Osteoblast (primary cell): ENCODE measurements around the gene DGKI. TPM values are rescaled to one million over a fixed set of nuclear protein-coding genes. Genes with fewer than 3 reads are reported as not detected.

Source experiments
- DNase-seq: peaks from one replicate; pipeline ENCODE4 v3.0.0; 2011; ENCODE audit warnings: low spot score, mixed read lengths; ENCODE audit not compliant: insufficient read length; ENCODE audit errors: missing footprints
- H2AFZ ChIP-seq: 2 replicates; pipeline ENCODE4 v1.6.0; 2011; ENCODE audit warnings: mild to moderate bottlenecking, low read length
- H3K27ac ChIP-seq: 2 replicates; pipeline ENCODE4 v1.5.1; 2011; ENCODE audit warnings: mild to moderate bottlenecking, low read depth, low read length, moderate library complexity
- H3K27me3 ChIP-seq: 2 replicates; pipeline ENCODE4 v1.6.0; 2012; ENCODE audit warnings: mild to moderate bottlenecking, control low read depth, inconsistent platforms, low read length, moderate library complexity; ENCODE audit not compliant: insufficient read depth
- H3K36me3 ChIP-seq: 2 replicates; pipeline ENCODE4 v1.5.1; 2011; ENCODE audit warnings: mild to moderate bottlenecking, low read length, control low read depth, moderate library complexity; ENCODE audit not compliant: insufficient read depth
- H3K4me1 ChIP-seq: 2 replicates; pipeline ENCODE4 v1.5.1; 2011; ENCODE audit warnings: mild to moderate bottlenecking, low read length, control low read depth, moderate library complexity; ENCODE audit not compliant: insufficient read depth
- H3K4me2 ChIP-seq: 2 replicates; pipeline ENCODE4 v1.6.0; 2011; ENCODE audit warnings: mild to moderate bottlenecking, low read length; ENCODE audit not compliant: insufficient read depth
- H3K4me3 ChIP-seq: fragments of 200-600 bp; sonication (generic); 3 replicates; pipeline ENCODE4 v1.5.1; 2012; ENCODE audit warnings: mild to moderate bottlenecking, low read length, inconsistent platforms; ENCODE audit not compliant: insufficient read depth
- H3K79me2 ChIP-seq: 2 replicates; pipeline ENCODE4 v1.6.0; 2012; ENCODE audit warnings: mild to moderate bottlenecking, low read length, control low read depth, inconsistent platforms; ENCODE audit not compliant: insufficient read depth
- H3K9me3 ChIP-seq: 2 replicates; pipeline ENCODE4 v1.5.1; 2011; ENCODE audit warnings: low read depth, low read length, control low read depth
- H4K20me1 ChIP-seq: 2 replicates; pipeline ENCODE4 v1.6.0; 2012; ENCODE audit warnings: mild to moderate bottlenecking, low read length, control low read depth; ENCODE audit not compliant: insufficient read depth
- CTCF ChIP-seq: IDR thresholded peaks from 2 replicates; pipeline ENCODE4 v1.5.1; 2011; ENCODE audit warnings: mild to moderate bottlenecking, low read depth, low read length, moderate library complexity; ENCODE audit errors: extremely low read depth
- total RNA-seq: library from RNA; depleted of rRNA; stranded (reverse); fragments of >200 nt; gene quantifications from 2 replicates; pipeline ENCODE4 v1.2.3, GENCODE V29; 2012

Gene DGKI
- total RNA-seq, 1 donor = 19.2 TPM

GRCh38 chr7:137753948-137754851 is 92.6 kb downstream of the DGKI start:
- Histone ChIP-seq H3K79me2 (peaks cover 13% of the 10 kb centered on the region), H3K4me3 (peak overlapping the region; percentile 21), H4K20me1 (no peaks in the 10 kb centered on the region), H3K4me1 (peaks cover 28% of the 10 kb centered on the region), H3K9me3 (no peaks in the 10 kb centered on the region), H3K4me2 (peak overlapping the region; percentile 27), H3K27ac (peak overlapping the region; percentile 21), H2AFZ (peak overlapping the region; percentile 5), H3K36me3 (no peaks in the 10 kb centered on the region), H3K27me3 (no peaks in the 10 kb centered on the region)
- no peak for TF ChIP-seq CTCF
- DNase-seq = no peak

- no peak for DNase-seq
Measured at GRCh38 chr7:137753575-137753947, 93.2 kb downstream of the DGKI start.

GRCh38 chr7:137753067-137753466 is 93.7 kb downstream of the DGKI start:
- H3K79me2 ChIP-seq = peaks cover 13% of the 10 kb centered on the region
- no peak overlapping the region for H2AFZ ChIP-seq
- H3K9me3 ChIP-seq = no peaks in the 10 kb centered on the region
- no peak overlapping the region for H3K4me3 ChIP-seq
- no peak for TF ChIP-seq CTCF
- H3K27me3 ChIP-seq = no peaks in the 10 kb centered on the region
- DNase-seq = no peak
- no peak overlapping the region for H3K4me2 ChIP-seq
- H3K36me3 ChIP-seq = no peaks in the 10 kb centered on the region
- peaks cover 28% of the 10 kb centered on the region for H3K4me1 ChIP-seq
- no peaks in the 10 kb centered on the region for H4K20me1 ChIP-seq
- no peak overlapping the region for H3K27ac ChIP-seq

More at GRCh38 chr7:137753575-137753947, 93.2 kb downstream of the DGKI start:
- no peak overlapping the region for H3K27ac ChIP-seq
- no peak overlapping the region for H3K4me3 ChIP-seq
- no peaks in the 10 kb centered on the region for H3K36me3 ChIP-seq
- no peak for TF ChIP-seq CTCF
- no peaks in the 10 kb centered on the region for H3K9me3 ChIP-seq
- peaks cover 13% of the 10 kb centered on the region for H3K79me2 ChIP-seq
- H4K20me1 ChIP-seq = no peaks in the 10 kb centered on the region
- no peak overlapping the region for H3K4me2 ChIP-seq
- no peak overlapping the region for H2AFZ ChIP-seq
- H3K27me3 ChIP-seq = no peaks in the 10 kb centered on the region
- H3K4me1 ChIP-seq = peaks cover 28% of the 10 kb centered on the region

GRCh38 chr7:137751361-137752009 is 95.3 kb downstream of the DGKI start:
- Histone ChIP-seq H3K4me3 (no peak overlapping the region), H3K27me3 (no peaks in the 10 kb centered on the region), H3K4me1 (peaks cover 16% of the 10 kb centered on the region), H3K36me3 (peaks cover 8% of the 10 kb centered on the region), H3K79me2 (peaks cover 13% of the 10 kb centered on the region), H2AFZ (no peak overlapping the region), H3K27ac (no peak overlapping the region), H4K20me1 (no peaks in the 10 kb centered on the region), H3K4me2 (no peak overlapping the region), H3K9me3 (no peaks in the 10 kb centered on the region)
- no peak for DNase-seq
- TF ChIP-seq CTCF = no peak
